Measurements from ENCODE around the gene TSSK6. TPM values are rescaled to one million over a fixed set of nuclear protein-coding genes. Genes with fewer than 3 reads are reported as not detected.

Gene TSSK6
- total RNA-seq, 1 donor from 2014 or later, result 2.3 TPM

DNA sequence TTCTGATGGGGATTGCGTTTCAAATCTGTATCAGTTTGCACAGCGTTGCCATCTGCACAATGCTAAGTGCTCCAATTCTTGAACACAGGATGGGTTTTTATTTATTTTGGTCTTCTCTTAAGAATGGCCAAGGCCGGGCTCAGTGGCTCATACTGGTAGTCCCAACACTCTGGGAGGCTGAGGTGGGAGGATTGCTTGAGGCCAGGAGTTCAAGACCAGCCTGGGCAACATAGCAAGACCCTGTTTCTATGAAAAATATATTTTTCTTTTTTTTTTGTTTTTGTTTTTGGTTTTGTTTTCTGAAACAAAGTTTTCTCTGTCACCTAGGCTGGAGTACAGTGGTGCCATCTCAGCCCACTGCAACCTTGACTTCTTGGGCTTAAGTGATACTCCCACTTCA lies 7.8 kb upstream of the TSSK6 start:
- Mint-ChIP-seq H3K36me3 (peaks cover 9% of the 10 kb centered on the region), H3K4me3 (no peak overlapping the region), H3K9me3 (no peaks in the 10 kb centered on the region), H3K27me3 (no peaks in the 10 kb centered on the region), H3K4me1 (ENCODE audit: unreplicated experiment) (peaks cover 10% of the 10 kb centered on the region), H3K27ac (no peak overlapping the region)
- DNase-seq (ENCODE audit: extremely low spot score, unreplicated experiment), result no peak
- TF ChIP-seq, protein P1, sequence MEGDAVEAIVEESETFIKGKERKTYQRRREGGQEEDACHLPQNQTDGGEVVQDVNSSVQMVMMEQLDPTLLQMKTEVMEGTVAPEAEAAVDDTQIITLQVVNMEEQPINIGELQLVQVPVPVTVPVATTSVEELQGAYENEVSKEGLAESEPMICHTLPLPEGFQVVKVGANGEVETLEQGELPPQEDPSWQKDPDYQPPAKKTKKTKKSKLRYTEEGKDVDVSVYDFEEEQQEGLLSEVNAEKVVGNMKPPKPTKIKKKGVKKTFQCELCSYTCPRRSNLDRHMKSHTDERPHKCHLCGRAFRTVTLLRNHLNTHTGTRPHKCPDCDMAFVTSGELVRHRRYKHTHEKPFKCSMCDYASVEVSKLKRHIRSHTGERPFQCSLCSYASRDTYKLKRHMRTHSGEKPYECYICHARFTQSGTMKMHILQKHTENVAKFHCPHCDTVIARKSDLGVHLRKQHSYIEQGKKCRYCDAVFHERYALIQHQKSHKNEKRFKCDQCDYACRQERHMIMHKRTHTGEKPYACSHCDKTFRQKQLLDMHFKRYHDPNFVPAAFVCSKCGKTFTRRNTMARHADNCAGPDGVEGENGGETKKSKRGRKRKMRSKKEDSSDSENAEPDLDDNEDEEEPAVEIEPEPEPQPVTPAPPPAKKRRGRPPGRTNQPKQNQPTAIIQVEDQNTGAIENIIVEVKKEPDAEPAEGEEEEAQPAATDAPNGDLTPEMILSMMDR (conservative IDR thresholded peaks at IDR 0.05), result no peak

DNA sequence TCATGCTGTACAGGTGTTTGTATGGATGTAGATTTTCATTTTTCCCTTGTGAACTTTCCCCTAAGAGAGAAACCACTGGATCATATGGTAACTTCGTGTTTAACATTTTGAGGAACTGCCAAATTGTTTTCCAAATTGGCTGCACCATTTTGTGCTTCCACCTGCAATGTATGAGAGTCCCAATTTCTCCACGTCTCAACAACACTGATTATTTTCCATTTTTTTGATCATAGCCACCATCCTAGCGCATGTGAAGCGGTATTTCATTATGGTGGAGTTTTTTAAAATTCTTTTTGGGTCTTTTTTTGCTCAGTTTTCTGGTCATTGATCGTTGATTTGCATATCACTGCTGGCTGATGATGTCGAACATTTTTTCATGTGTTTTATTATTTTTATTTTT lies 5.6 kb upstream of the TSSK6 start:
- H3K36me3 Mint-ChIP-seq, result peaks cover 9% of the 10 kb centered on the region
- no peak overlapping the region for H3K4me3 Mint-ChIP-seq
- no peaks in the 10 kb centered on the region for H3K9me3 Mint-ChIP-seq
- H3K27me3 Mint-ChIP-seq, result no peaks in the 10 kb centered on the region
- no peak for DNase-seq (ENCODE audit: extremely low spot score, unreplicated experiment)
- TF ChIP-seq, protein P1 (conservative IDR thresholded peaks at IDR 0.05), result no peak
- peaks cover 15% of the 10 kb centered on the region for H3K4me1 Mint-ChIP-seq (ENCODE audit: unreplicated experiment)
- H3K27ac Mint-ChIP-seq, result peak overlapping the region; percentile 10

DNA sequence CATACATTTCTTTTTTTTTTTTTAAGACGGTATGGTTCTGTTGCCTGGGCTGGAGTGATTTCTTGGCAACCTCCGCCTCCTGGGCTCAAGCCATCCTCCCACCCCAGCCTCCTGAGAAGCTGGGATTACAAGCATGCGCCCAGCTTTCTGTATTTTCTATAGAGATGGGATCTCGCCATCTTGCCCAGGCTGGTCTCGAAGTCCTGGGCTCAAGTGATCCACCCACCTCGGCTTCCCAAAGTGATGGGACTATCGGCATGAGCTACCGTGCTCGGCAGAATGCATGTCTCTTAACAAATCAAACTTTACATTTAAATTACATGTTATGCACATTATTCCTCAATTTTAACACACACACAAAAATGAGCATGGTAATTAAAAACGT lies 1.9 kb upstream of the TSSK6 start:
- Mint-ChIP-seq H3K27me3 (no peaks in the 10 kb centered on the region), H3K4me3 (peak overlapping the region; percentile 96), H3K9me3 (no peaks in the 10 kb centered on the region), H3K36me3 (peaks cover 12% of the 10 kb centered on the region), H3K4me1 (ENCODE audit: unreplicated experiment) (peaks cover 13% of the 10 kb centered on the region), H3K27ac (peak overlapping the region; percentile 62)
- TF ChIP-seq, protein P1 (conservative IDR thresholded peaks at IDR 0.05), result no peak
- no peak for DNase-seq (ENCODE audit: extremely low spot score, unreplicated experiment)

DNA sequence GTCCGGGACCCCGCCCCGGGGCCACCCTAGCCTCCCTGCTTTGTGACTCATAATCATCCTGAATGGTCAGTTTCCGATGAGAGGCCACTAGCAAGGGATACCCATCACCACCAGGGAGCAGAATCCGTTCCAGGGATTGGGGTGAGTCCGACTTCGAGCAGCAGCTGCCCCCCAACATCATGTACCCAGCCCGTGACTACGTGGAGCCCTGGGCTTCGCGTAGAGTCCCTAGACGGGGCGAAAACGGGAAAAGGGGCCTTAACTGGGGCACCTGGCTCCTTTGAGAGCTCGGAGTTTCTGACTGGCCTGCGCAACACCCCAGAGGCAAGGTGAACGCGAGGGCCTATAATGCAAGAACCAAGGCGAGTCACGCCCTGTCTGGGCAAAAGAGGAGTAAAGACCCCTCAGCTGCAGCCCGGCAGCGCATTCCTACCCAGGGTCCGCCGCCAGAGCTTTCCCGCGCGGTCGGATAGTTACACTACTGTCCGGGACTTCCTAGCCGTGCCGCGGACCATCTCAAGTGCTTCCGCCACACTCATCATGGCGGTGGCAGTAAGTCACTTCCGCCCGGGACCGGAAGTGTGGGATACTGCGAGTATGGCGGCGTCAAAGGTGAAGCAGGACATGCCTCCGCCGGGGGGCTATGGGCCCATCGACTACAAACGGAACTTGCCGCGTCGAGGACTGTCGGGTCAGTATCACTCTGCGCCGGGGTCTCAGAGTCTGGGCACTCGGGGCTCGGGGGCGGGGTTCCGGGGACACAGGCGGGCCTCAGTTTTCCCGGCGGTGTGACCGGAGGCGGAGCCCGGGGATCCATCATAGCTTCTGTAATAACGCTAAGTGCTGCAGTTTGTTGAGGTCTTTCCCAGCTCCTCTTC lies 533 bp upstream of the TSSK6 start, which contains the start of gene NDUFA13:
Gene NDUFA13, plus strand, starts transcription at position 584 of the 878 bp plus-strand sequence. Its CDS starts 14 bp downstream, at position 598.
- Mint-ChIP-seq H3K9me3 (no peaks in the 10 kb centered on the region), H3K27me3 (no peaks in the 10 kb centered on the region), H3K4me3 (peak within 1 kb of the TSS; percentile 96), H3K4me1 (ENCODE audit: unreplicated experiment) (peaks cover 10% of the 10 kb centered on the region), H3K36me3 (peaks cover 12% of the 10 kb centered on the region), H3K27ac (peak within 1 kb of the TSS; percentile 92)
- peak; percentile 95 for DNase-seq (ENCODE audit: extremely low spot score, unreplicated experiment)
- TF ChIP-seq, protein P1 (conservative IDR thresholded peaks at IDR 0.05), result peak; percentile 34

DNA sequence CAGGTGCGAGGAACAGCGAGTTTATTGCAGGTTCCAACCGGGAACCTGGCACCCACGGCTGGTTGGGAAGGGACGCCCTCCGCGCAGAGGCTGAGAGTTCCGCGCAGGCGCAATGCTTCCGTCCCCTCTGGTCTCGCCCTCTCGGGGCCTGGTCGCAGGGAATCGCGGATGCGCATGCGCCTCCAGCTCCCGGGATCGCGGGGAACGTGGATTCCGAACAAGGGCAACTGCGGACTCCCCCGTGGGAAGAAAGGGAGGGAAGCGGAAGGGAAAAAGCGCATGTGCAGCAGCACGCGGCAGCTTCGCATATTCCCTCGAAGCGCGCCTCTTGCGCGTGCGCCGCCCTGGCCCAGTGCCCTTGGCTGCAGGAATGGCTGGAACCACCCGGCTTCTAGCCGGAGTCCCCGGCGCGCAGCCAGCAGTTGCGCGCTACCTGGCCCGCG lies 1.1 kb downstream of the TSSK6 start:
- H3K9me3 Mint-ChIP-seq, result no peaks in the 10 kb centered on the region
- TF ChIP-seq, protein P1 (conservative IDR thresholded peaks at IDR 0.05), result no peak
- peaks cover 4% of the 10 kb centered on the region for H3K36me3 Mint-ChIP-seq
- no peak overlapping the region for H3K4me3 Mint-ChIP-seq
- peaks cover 7% of the 10 kb centered on the region for H3K4me1 Mint-ChIP-seq (ENCODE audit: unreplicated experiment)
- no peak overlapping the region for H3K27ac Mint-ChIP-seq
- no peak for DNase-seq (ENCODE audit: extremely low spot score, unreplicated experiment)
- H3K27me3 Mint-ChIP-seq, result no peaks in the 10 kb centered on the region

Measured in type B pancreatic cell (in vitro differentiated cells).